ENCODE data around the gene CNP.
A peak's percentile ranks its signal among the peaks of the same experiment; 100 is the strongest.

- peak in 1 of 2 donors; percentile 30 for TF ChIP-seq POLR2A (IDR thresholded peaks at IDR 0.05)
- peak; percentile 79 to 95 (median 83) for TF ChIP-seq CTCF (IDR thresholded peaks at IDR 0.05)
- peak; percentile 79 to 96 for TF ChIP-seq POLR2AphosphoS5 (IDR thresholded peaks at IDR 0.05; ENCODE audit: insufficient read depth in 1 of 2, low read depth in 1 of 2)
Measured at GRCh38 chr17:42019509-42020404, 53.2 kb downstream of the CNP start, which contains the start of gene NKIRAS2.

Data from vagina (tissue), 2 donors.